ENCODE measurements around the gene FGD5. TPM values are rescaled to one million over a fixed set of nuclear protein-coding genes. Genes with fewer than 3 reads are reported as not detected.
A peak's percentile ranks its signal among the peaks of the same experiment; 100 is the strongest.

FGD5 gene
- total and polyA plus RNA-seq, 9 of the 15 experiments (the other 6 are each of a cell fraction or from before 2014, with no cell fraction given), result 0.18 TPM; not detected in 8

- TF ChIP-seq ZKSCAN1 (IDR thresholded peaks at IDR 0.05; ENCODE audit: low read depth, low read length) (no peak), PBX2 (CRISPR knock-in tag; IDR thresholded peaks at IDR 0.05; ENCODE audit: low read depth) (no peak), PBX2 (tag; conservative IDR thresholded peaks at IDR 0.05; ENCODE audit: low read depth) (peak; percentile 82), JUNB (CRISPR knock-in tag; conservative IDR thresholded peaks at IDR 0.05) (no peak), ZNF12 (CRISPR knock-in tag; IDR thresholded peaks at IDR 0.05) (no peak), NFE2 (IDR thresholded peaks at IDR 0.05; ENCODE audit: low read depth) (peak; percentile 76), UBTF (IDR thresholded peaks at IDR 0.05; ENCODE audit: borderline replicate concordance in 1 of 2, low read depth in 2 of 2, low read length in 2 of 2) (no peak), MAFG (tag; conservative IDR thresholded peaks at IDR 0.05) (peak; percentile 34; the same call in 1 of the 2 replicates), RUNX1 (IDR thresholded peaks at IDR 0.05; ENCODE audit: low read depth) (no peak), JUND (IDR thresholded peaks at IDR 0.05; ENCODE audit: borderline replicate concordance, low read depth, low read length) (no peak), JUND (tag; IDR thresholded peaks at IDR 0.05; ENCODE audit: borderline replicate concordance, low read depth, low read length) (0 out of 3 replicates have a peak, but pooled peaks have one; percentile 50), MCM3 (IDR thresholded peaks at IDR 0.05) (no peak), C11orf30 (IDR thresholded peaks at IDR 0.05; ENCODE audit: low read depth) (peak; percentile 15; the same call in 1 of the 2 replicates), RAD21 (CRISPR knock-in tag; conservative IDR thresholded peaks at IDR 0.05 in 1 of 2, IDR thresholded peaks at IDR 0.05 in 1 of 2) (no peak), MAFK (IDR thresholded peaks at IDR 0.05; ENCODE audit: low read length) (peak; percentile 22; the same call in 1 of the 2 replicates), ATF7 (IDR thresholded peaks at IDR 0.05) (0 out of 2 replicates have a peak, but pooled peaks have one; percentile 30), CEBPG (CRISPR knock-in tag; IDR thresholded peaks at IDR 0.05) (no peak), CEBPG (tag; conservative IDR thresholded peaks at IDR 0.05 in 1 of 2, IDR thresholded peaks at IDR 0.05 in 1 of 2) (no peak), SAP30 (IDR thresholded peaks at IDR 0.05; ENCODE audit: borderline replicate concordance, insufficient read depth, low read depth, low read length, poor library complexity, severe bottlenecking) (no peak)
- TF ChIP-seq, protein P1, sequence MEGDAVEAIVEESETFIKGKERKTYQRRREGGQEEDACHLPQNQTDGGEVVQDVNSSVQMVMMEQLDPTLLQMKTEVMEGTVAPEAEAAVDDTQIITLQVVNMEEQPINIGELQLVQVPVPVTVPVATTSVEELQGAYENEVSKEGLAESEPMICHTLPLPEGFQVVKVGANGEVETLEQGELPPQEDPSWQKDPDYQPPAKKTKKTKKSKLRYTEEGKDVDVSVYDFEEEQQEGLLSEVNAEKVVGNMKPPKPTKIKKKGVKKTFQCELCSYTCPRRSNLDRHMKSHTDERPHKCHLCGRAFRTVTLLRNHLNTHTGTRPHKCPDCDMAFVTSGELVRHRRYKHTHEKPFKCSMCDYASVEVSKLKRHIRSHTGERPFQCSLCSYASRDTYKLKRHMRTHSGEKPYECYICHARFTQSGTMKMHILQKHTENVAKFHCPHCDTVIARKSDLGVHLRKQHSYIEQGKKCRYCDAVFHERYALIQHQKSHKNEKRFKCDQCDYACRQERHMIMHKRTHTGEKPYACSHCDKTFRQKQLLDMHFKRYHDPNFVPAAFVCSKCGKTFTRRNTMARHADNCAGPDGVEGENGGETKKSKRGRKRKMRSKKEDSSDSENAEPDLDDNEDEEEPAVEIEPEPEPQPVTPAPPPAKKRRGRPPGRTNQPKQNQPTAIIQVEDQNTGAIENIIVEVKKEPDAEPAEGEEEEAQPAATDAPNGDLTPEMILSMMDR (IDR thresholded peaks at IDR 0.05 in 2 of 3, conservative IDR thresholded peaks at IDR 0.05 in 1 of 3; ENCODE audit: insufficient read depth in 2 of 3, low read depth in 1 of 3, low read length in 3 of 3), result no peak
These were observed 117.0 kb downstream of the FGD5 start (continued) for GRCh38 chr3:14935592-14936345.

Data from K562 (cell line).